Neutrophil (primary cell): ENCODE results near the gene DISC1.
A peak's percentile ranks its signal among the peaks of the same experiment; 100 is the strongest.

Experiments used
- H3K27ac ChIP-seq: fragments of 200-600 bp; sonication (generic); 2 replicates; pipeline ENCODE4 v1.5.1; 2016; ENCODE audit warnings: mild to moderate bottlenecking, moderate library complexity
- H3K27me3 ChIP-seq: fragments of 200-600 bp; sonication (generic); 2 replicates; pipeline ENCODE4 v1.6.0; 2016; ENCODE audit warnings: mild to moderate bottlenecking
- H3K36me3 ChIP-seq: fragments of 200-600 bp; sonication (generic); 2 replicates; pipeline ENCODE4 v1.5.1; 2017
- H3K4me1 ChIP-seq, 2 experiments: fragments of 200-600 bp in 1 of 2; sonication (generic) in 1 of 2; 1 replicate in 1 of 2; 2 replicates in 1 of 2; pipeline versions ENCODE4 v1.5.1 to v1.6.1; 2013 to 2016; ENCODE audit warnings: low read depth in 1 of 2, low read length in 1 of 2, mild to moderate bottlenecking in 1 of 2, moderate library complexity in 1 of 2; ENCODE audit not compliant: control insufficient read depth in 1 of 2, insufficient read depth in 1 of 2
- H3K4me3 ChIP-seq, 2 experiments: fragments of 200-600 bp in 1 of 2; sonication (generic) in 1 of 2; 1 replicate in 1 of 2; 2 replicates in 1 of 2; pipeline ENCODE4 v1.5.1; 2013 to 2016; ENCODE audit warnings: low read depth in 1 of 2, low read length in 1 of 2, mild to moderate bottlenecking in 1 of 2, moderate library complexity in 1 of 2
- H3K9me3 ChIP-seq: fragments of 200-600 bp; sonication (generic); 2 replicates; pipeline ENCODE4 v1.5.1; 2016
- CTCF ChIP-seq: fragments of 200-600 bp; sonication (generic); IDR thresholded peaks from 2 replicates; pipeline ENCODE4 v1.5.1; 2016; ENCODE audit warnings: antibody characterized with exemption

DISC1 gene

GRCh38 chr1:231801042-231801585, 174.5 kb downstream of the DISC1 start:
- Histone ChIP-seq H3K4me3 (no peak overlapping the region), H3K4me1 (peaks cover 9 to 15% of the 10 kb centered on the region in 2 experiments), H3K27ac (no peak overlapping the region), H3K27me3 (no peaks in the 10 kb centered on the region), H3K36me3 (no peaks in the 10 kb centered on the region), H3K9me3 (no peaks in the 10 kb centered on the region)
- no peak for TF ChIP-seq CTCF

GRCh38 chr1:231803353-231803752, 176.8 kb downstream of the DISC1 start:
- no peak for TF ChIP-seq CTCF
- Histone ChIP-seq H3K4me3 (no peak overlapping the region), H3K4me1 (peaks cover 15% of the 10 kb centered on the region in 2 experiments), H3K27me3 (no peaks in the 10 kb centered on the region), H3K27ac (peak overlapping the region; percentile 77), H3K9me3 (no peaks in the 10 kb centered on the region), H3K36me3 (no peaks in the 10 kb centered on the region)

DNA sequence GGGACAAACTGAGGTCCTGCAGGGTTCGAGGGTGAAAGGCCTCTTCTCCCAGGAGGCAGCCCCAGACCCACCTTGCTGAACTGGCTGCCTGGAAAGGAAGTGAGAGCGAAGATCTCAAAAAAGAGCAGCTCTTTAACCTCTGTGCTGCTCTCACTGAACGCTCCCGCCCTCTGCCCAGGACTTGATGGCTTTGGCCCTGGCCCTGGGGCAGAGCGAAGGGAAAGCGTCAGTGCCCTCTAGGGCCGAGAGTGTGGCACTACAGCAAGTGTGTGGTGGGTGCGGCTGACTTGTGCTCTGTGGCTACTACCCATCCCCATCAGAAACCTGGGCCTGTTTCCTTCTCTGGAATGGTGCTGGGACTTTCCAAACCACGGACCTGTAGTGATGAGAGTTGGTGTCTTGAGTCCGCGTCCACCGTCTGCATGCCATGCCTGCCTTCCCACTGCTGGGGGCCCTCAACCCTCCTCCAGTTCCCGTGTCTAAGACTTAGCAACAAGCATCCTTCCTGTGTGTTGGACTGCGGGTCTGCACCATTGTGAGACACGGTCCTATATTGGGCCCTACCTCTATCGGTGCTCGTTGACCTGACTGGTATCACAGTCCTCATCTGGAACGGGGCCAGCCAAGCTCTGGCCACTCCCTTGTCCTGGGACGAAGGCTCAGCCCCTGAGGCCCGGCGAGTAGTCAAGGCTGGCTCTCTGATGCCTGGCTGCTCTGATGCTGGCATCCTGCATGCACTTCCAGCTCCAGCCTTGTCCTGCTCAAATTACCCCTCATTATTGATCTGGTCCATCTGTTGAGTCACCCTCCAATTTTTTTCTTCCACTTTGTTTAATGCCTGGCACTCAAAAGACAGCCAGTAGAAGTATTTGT, 180.3 kb downstream of the DISC1 start:
- peaks cover 15 to 19% of the 10 kb centered on the region in 2 experiments for H3K4me1 ChIP-seq
- no peaks in the 10 kb centered on the region for H3K36me3 ChIP-seq
- no peaks in the 10 kb centered on the region for H3K27me3 ChIP-seq
- H3K27ac ChIP-seq = no peak overlapping the region
- TF ChIP-seq CTCF = peak; percentile 79
- H3K4me3 ChIP-seq = no peak overlapping the region
- no peaks in the 10 kb centered on the region for H3K9me3 ChIP-seq

- Histone ChIP-seq H3K27ac (no peak overlapping the region), H3K27me3 (no peaks in the 10 kb centered on the region), H3K4me3 (no peak overlapping the region), H3K9me3 (no peaks in the 10 kb centered on the region), H3K4me1 (peaks cover 15 to 19% of the 10 kb centered on the region in 2 experiments), H3K36me3 (no peaks in the 10 kb centered on the region)
- no peak for TF ChIP-seq CTCF
Observed at GRCh38 chr1:231807541-231807940, 181.0 kb downstream of the DISC1 start.

DNA sequence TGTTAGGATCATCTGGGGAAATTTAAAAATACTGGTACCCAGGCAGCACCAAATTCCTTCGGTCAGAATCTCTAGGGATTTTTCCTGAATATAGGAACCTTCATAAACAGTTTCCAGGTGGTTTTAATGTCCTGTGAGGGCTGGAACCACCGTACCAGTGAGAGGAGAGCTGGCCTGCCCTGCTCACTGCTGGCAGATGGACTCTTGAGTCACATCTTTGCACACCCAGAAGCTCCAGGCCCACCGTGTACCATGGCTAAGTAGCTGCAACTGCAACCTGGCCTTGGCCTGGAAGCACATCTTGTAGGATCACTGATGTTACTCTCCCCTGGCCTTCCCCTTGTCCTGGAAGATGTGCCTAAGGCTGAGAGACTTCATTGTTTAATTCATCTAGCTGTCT, 181.5 kb downstream of the DISC1 start:
- Histone ChIP-seq H3K27ac (no peak overlapping the region), H3K27me3 (no peaks in the 10 kb centered on the region), H3K36me3 (no peaks in the 10 kb centered on the region), H3K4me1 (peaks cover 12 to 15% of the 10 kb centered on the region in 2 experiments), H3K9me3 (no peaks in the 10 kb centered on the region), H3K4me3 (no peak overlapping the region)
- TF ChIP-seq CTCF = no peak
